Activated CD4-positive, alpha-beta T cell treated with anti-CD3 and anti-CD28 coated beads, Interleukin-2, amount 50 U/mL, for 1 hour (primary cell): Measurements from ENCODE around the gene TCEAL4.
A peak's percentile ranks its signal among the peaks of the same experiment; 100 is the strongest.
"Not testable (repeated sequence)": the region's sequence is repeated elsewhere in the genome, so short reads cannot be mapped to it uniquely, and the experiment has no call there.

ENCODE experiments used
- DNase-seq: peaks from one replicate; pipeline ENCODE4 v3.0.0-alpha.2; 2020

Gene TCEAL4

DNA sequence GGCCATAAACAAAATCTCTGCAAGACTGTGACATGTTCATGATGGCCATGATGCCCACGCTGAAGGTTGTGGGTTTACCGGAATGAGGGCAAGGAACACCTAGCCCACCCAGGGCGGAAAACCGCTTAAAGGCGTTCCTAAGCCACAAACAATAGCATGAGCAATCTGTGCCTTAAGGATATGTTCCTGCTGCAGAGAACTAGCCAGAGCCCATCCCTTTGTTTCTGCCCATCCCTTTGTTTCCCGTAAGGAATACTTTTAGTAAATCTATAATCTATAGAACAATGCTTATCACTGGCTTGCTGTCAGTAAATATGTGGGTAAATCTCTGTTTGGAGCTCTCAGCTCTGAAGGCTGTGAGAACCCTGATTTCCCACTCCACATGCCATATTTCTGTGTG is 9.9 kb downstream of the TCEAL4 start:
- DNase-seq, result not testable (repeated sequence)

DNA sequence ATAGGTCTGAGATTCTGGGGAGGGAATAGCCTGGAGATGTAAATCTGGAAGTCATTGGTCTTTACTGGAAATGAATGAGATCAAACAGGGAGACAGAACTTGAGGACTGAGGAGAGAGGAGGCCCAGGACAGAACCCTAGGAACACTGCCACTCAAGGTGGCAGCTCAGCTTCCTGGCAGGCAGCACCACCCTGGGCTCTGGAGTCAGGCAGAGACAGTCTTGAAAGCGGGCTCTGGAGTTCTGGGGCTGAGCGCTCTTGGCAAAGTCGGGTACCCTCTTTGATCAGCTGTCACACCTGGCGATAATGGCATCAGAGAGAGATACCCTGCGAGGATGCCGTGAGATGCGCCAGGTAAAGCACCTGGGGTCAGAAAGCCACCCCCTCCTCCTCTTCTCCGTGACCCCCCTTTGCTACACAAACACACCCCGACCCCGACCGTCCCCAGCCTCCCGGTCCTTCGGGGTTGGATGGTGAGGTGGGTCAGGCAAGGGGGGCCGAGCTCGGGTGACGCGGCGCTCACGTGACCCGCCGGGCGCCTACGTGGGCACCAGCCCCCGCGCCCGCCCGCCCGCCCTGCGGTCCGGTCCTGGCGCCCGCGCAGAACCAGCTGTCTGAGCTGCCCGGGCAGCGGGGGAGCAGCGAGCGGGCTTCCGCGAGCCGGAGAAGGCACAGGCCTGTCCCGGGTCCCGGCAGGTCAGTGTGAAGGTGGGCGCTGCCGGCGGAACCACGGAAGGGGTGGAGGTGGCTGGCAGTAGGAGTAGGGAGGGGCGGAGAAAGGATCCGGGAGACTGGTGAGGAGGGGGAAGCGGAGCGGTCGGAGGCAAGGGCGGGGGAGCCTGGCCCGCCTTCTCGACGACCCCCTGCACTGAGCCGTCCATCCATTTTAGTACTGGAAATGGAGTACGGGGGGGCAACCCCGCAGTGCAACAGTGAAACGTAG is 22.3 kb downstream of the TCEAL4 start, which contains the start of gene TCEAL3:
Gene TCEAL3 (plus strand): TSS at position 600 of the 942 bp plus-strand sequence. CDS start 1,102 bp downstream, outside the sequence.
- peak; percentile 24 for DNase-seq

DNA sequence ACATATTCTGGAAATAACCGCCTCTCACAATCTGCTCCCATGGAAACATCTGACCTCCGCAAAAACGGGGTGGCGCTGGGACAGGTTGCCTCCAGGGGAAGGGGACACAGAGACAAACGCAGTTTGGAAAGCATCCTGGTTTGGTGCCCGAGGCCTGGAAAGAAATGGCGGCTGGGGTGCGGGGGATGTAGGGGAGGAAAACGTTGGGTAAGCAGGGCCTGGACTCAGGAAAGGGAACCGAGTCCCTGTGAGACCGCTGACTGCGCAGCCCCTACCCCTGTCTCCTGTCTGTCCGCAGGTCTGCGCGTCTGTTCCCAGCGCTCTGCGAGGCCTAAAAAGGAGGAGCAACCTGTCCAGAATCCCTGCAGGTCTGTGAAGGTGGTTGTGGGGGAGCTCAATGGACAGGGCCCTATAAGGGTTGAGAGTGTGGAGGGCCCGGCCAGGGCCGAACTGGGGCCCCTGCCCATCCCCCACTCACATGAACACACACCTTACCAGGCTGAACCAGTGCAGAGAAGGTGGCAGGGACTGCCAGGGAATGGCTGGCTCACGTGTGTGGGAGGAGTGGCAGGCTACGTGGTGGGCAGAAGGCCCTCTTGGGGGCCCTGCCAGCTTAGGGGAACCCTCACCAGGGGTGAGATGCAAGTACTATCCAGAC is 23.1 kb downstream of the TCEAL4 start:
- no peak for DNase-seq

DNA sequence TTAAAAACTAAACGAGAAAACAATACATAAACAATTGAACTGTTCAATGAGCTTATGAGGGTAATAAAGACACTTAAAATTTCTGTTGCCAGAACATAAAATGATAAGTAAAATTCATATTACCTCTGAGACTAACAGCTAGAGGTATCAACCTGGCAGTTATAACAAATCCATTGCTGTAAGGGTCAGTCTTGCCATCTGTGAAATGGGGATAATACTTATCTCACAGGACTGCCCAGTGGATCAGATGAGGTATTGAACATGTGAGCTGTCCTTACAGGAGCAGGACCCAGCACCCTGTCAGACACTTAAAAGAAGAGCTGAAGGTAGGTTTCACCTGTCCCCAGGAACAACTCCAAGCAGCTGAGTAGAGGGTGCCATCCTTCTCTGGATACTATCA is 25.0 kb downstream of the TCEAL4 start:
- DNase-seq, result no peak

DNA sequence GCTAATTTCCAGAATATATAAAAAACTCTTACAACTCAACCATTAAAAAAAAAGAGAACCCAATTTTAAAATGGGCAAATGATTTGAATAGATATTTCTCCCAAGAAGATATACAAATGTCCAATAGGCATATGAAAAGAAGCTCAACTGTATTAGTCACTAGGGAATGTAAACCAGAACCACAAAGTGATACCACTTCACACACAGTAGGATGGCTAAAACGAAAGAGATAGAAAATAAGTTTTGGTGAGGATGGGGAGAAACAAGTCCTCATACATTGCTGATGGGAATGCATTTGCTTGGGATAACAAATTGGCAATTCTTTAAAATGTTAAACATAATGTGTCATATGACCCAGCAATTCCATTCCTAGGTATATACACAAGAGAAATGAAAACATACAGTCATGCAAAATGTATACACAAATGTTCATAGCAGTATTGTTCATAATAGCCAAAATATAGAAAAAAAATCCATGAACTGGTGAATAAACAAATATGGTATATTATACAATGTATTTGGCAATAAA is 28.1 kb downstream of the TCEAL4 start:
- no peak for DNase-seq

DNA sequence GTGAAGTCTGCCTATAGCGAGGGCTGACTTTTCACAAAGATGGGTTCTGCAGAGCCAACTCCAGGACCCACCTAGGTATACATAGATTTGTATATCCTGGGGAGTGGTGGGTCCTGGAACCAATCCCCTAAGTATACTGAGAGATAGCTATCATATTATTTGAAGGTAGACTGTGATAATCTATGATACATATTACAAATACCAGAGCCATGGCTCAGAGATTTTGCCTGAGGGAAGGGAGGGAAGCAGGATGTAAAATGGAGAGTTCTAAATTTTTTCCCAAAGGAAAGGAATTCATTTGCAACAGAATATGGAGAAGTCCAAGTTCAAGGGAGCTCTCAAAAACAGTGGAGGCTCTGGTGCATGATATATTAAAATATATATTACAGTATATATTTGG is 29.7 kb downstream of the TCEAL4 start:
- DNase-seq, result no peak

DNA sequence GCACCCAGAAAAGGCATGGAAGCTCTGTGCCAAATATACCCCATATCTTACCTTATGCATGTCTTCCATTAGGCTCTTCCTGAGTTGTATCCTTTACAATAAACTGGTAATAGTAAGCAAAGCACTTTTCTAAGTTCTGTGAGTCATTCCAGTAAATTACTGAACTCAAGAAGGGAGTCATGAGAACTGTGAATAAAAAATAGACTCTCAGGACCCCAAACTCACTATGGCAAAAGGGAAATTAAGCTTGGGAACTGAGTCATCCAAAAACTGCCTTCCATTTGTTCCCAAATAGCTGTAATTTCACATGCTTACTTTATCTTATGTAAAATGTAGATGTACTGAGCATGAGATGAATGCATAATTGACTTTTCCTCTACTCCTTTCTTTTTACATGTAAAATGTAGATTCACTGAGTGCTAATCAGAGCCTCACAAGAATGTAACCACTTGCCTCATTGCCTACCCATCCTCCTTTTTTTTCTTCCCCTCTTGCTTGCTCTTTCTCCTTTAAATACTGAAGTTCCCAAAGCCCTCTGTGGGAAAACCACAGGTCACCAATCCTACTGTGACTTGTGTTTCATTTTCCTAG is 30.6 kb downstream of the TCEAL4 start:
- no peak for DNase-seq

DNA sequence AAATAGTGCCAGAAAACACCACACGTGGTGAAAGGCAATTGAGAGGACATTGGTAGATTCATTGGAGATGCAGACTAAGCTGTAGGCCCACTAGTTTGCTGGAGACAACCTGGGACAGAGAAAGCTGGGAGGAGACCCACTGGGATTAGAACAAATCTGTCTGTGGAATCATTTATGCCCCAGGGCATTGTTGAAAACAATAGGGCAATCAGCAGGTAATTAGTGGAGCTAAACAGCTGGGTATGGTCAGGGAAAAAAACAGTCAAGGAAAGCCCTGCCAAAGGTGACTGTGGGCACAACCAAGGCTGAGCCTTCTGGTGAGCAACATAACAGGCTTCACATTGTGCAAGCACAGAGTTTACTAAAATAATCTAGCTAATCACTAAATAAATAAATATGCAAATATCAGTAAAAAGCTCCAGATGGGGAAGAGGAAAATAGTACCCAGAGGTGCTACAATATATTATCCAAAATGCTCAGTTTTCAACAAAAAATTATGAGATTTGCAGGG is 31.4 kb downstream of the TCEAL4 start:
- DNase-seq, result no peak

DNA sequence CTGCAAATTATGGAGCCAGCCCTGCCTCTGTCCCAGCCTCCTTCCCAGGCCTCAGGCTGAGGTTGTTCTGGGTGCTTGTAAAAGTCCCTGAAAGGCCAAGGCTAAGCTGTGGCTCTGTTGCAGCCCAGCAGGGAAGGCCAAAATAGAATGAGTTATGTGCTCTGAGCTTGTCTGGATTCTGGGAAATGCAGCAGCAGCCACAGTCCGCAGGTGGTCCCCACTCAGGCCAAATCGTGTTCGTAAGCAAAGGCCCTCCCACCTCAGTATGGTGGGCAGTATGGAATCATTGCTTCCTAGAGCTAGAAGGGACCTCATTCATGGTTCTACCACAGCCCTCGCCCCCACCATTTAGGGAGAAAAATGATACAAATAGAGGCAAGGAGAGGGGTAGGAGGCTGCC is 38.8 kb downstream of the TCEAL4 start:
- DNase-seq, result no peak

DNA sequence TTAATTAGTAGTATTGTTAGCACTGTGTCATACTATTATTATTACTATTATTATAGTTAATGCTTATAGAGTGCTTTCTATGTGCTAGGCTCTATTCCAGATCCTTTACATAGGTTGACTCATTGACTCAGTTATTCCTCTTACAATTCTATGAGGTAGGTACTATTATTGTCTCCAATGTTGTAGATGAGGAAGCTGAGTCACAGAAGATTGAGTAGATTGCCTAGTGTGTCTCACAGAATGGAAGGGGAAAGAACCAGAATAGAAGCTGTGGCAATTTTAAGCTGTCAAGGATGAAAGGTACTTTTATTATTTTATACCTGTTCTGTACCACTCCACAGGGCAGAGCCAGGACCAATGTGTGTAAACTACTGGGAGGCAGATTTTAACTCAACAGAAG is 41.5 kb downstream of the TCEAL4 start:
- no peak for DNase-seq

DNA sequence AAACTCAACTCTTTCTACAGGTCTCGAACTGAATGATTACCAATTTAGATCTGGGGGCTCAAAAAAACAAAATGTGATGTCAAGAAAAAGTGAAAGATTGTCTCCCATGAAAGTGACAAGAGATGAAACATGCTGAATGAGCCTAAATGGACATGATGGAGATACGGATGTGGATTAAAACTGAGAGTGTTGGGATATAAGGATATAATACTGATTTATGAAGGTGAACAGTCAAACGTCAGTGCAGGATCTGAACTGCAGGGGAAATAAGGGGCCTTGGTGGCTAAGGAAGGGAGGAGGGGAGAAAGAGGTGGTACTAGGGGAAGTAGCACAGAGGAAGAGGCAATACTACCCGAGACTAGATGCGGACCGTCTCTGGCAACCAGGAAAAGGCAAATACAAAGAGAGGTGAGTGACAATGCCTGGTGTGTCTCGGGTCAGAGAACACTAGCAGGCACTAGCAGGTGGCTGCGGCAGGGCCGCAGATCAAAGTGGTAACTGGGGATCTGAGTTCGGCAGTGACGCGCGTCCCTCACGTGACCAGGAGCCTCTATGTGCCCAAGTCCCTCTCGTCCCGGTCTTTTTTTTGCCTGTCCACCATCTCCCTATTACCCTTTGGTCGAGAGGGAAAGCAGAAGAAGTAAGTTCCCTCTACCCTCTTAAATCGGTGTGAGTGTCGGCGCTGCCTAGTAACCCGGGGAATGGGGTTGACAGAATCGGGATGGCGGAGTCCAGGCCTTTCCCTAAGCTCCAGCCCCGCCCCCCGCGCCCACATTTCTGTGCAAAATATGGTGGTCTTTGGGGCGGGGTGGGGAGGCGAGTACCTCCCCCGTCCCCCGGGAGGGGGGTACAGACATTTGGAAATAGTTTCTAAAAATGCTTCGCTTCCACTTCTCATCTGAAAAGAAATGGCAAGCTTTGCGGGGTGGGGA is 43.3 kb downstream of the TCEAL4 start, which contains the start of gene TCEAL1:
Gene TCEAL1 (plus strand): TSS at position 590 of the 932 bp plus-strand sequence. CDS start 942 bp downstream, outside the sequence.
- peak; percentile 15 for DNase-seq

DNA sequence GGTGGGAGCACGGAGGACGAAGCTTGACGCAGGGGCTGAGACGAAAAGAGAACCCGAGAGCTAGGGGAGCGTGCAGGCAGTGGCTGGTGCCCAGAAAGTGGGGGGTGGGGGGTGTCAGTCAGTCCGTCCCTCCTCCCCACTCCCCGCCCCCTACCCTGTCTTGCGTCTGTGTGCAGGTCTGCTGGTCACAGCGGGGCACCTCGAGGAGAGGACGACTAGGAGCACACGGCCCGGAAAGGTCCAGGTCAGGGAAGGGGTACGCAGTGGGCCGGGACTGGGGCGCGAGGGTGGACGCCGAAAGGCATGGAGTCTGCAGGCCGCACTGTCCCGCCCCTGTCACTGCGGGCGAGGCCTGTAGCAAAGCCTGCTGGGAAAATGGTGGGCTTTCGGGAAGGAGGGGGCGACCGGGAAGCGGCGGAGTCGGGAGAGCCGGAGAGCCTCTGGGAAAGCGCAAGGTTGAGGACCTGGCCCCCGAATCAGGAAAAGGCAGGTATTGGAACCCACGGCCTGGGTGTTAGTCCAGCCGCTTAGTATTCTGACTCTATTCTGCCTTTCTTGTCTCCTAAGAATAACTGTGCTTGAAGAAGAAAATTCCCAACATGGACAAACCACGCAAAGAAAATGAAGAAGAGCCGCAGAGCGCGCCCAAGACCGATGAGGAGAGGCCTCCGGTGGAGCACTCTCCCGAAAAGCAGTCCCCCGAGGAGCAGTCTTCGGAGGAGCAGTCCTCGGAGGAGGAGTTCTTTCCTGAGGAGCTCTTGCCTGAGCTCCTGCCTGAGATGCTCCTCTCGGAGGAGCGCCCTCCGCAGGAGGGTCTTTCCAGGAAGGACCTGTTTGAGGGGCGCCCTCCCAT is 44.2 kb downstream of the TCEAL4 start:
- peak; percentile 0 for DNase-seq

DNA sequence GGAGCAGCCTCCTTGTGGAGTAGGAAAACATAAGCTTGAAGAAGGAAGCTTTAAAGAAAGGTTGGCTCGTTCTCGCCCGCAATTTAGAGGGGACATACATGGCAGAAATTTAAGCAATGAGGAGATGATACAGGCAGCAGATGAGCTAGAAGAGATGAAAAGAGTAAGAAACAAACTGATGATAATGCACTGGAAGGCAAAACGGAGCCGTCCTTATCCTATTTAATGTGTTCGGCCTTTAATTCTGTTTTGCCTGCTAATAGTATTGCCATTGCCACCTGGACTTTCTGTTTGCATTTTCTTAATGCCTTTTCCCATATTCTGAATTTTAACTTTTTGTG is 44.8 kb downstream of the TCEAL4 start:
- DNase-seq, result no peak

DNA sequence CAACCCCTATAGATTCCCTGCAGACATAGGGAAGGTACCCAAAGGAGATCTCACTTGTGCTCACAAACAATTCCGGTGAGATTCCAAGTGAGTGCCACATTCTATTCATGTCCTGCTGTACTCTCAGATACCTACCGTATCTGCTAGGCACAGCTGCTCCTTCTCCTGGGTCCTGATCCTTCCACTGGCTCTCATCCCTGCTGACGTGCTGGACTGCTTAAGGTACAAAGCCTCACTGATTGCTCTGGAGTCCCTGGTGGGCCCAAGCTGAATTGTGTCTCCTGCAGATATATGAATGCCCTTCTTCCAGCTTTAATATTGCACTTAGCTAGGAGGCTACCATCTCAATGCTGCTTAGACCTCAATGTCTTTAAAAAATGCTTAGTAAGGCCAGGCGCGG is 45.8 kb downstream of the TCEAL4 start:
- DNase-seq, result no peak

DNA sequence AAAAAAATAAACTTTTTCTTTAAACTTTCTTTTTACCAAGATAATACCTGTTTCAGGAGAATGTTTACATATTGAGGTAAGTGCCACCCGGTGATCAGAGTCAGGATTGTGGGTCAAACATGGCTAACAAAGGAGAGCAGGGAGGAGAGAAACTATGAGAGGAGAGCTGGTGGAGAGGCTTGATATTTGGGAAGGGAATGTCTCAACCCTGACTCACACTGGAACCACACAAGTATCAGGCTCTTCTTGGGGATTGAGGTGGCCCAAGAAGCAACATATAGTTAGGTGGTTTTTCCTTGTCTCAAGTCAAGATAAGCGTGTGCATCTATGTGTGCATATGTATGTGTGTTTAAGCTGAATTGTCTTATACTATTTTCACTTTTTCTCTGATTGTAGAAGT is 50.1 kb downstream of the TCEAL4 start:
- no peak for DNase-seq
